GM12878 (cell line): Measurements from ENCODE around the gene TBXA2R. TPM values are rescaled to one million over a fixed set of nuclear protein-coding genes. Genes with fewer than 3 reads are reported as not detected.

Experiments
- ATF7 ChIP-seq: fragments of 450-650 bp; IDR thresholded peaks from 2 replicates; pipeline ENCODE4 v1.6.1; 2016; ENCODE audit warnings: low read depth, mild to moderate bottlenecking
- BHLHE40 ChIP-seq, 2 experiments: fragments of 450-650 bp in 1 of 2; IDR thresholded peaks; 2 replicates each; pipeline ENCODE4 v1.6.1; 2011 to 2017; ENCODE audit warnings: low read depth in 2 of 2, borderline replicate concordance in 1 of 2, improper control_type of control experiment in 1 of 2, low read length in 1 of 2, mild to moderate bottlenecking in 1 of 2
- CEBPB ChIP-seq, 2 experiments: fragments of 150-350 bp in 1 of 2; IDR thresholded peaks; 2 replicates each; pipeline ENCODE4 v1.6.1; 2012 to 2014; ENCODE audit warnings: low read depth in 2 of 2, low read length in 2 of 2, borderline replicate concordance in 1 of 2, inconsistent platforms in 1 of 2
- CHD2 ChIP-seq: IDR thresholded peaks from 2 replicates; pipeline ENCODE4 v1.6.1; 2011; ENCODE audit warnings: low read depth, low read length, improper control_type of control experiment, borderline replicate concordance
- IRF4 ChIP-seq: IDR thresholded peaks from 2 replicates; pipeline ENCODE4 v1.6.1; 2011; ENCODE audit warnings: low read depth, low read length
- KAT2A ChIP-seq: conservative IDR thresholded peaks from 2 replicates; pipeline ENCODE4 v1.6.1; 2011; ENCODE audit warnings: low read depth, low read length; ENCODE audit not compliant: control insufficient read depth
- LARP7 ChIP-seq: fragments of 450-650 bp; IDR thresholded peaks from 2 replicates; pipeline ENCODE4 v1.6.1; 2017; ENCODE audit warnings: mild to moderate bottlenecking
- NFIC ChIP-seq: IDR thresholded peaks from 2 replicates; pipeline ENCODE4 v1.6.1; 2012; ENCODE audit warnings: low read depth, mild to moderate bottlenecking, inconsistent platforms, low read length, moderate library complexity
- POLR2AphosphoS2 ChIP-seq: IDR thresholded peaks from 2 replicates; pipeline ENCODE4 v1.6.1; 2011; ENCODE audit warnings: low read depth, mild to moderate bottlenecking, low read length, improper control_type of control experiment, moderate library complexity
- RAD21 ChIP-seq: IDR thresholded peaks from 2 replicates; pipeline ENCODE4 v1.6.1; 2011; ENCODE audit warnings: mild to moderate bottlenecking, low read depth, low read length, moderate library complexity; ENCODE audit not compliant: insufficient read depth
- SIN3A ChIP-seq: IDR thresholded peaks from 2 replicates; pipeline ENCODE4 v1.6.1; 2012; ENCODE audit warnings: low read depth, low read length, improper control_type of control experiment
- SKIL ChIP-seq: fragments of 450-650 bp; IDR thresholded peaks from 2 replicates; pipeline ENCODE4 v1.6.1; 2017; ENCODE audit warnings: mild to moderate bottlenecking, low read depth, inconsistent platforms; ENCODE audit not compliant: poor library complexity, severe bottlenecking
- SMAD5 ChIP-seq: IDR thresholded peaks from 2 replicates; pipeline ENCODE4 v1.6.1; 2016; ENCODE audit warnings: antibody characterized with exemption, low read depth
- SUZ12 ChIP-seq: fragments of 200-600 bp; sonication (generic); IDR thresholded peaks from one replicate; pipeline ENCODE4 v1.6.1; 2018; ENCODE audit warnings: antibody characterized with exemption, mild to moderate bottlenecking; ENCODE audit not compliant: unreplicated experiment
- ZNF207 ChIP-seq: fragments of 450-650 bp; IDR thresholded peaks from 2 replicates; pipeline ENCODE4 v1.6.1; 2014; ENCODE audit warnings: antibody characterized with exemption, mild to moderate bottlenecking, borderline replicate concordance
- polyA plus RNA-seq, 11 experiments: library from polyadenylated mRNA; depleted of rRNA in 4 of 11; unstranded in 6 of 11; stranded (reverse) in 5 of 11; fragments of >200 nt; fragmentation: Nextera tagmentation in 4 of 11; fragmentation: Illumina TruSeq in 1 of 11; extraction: Ambion mirVana in 4 of 11; extraction: Trizol in 1 of 11; gene quantifications; 1 replicate in 1 of 11; 2 replicates in 10 of 11; pipeline versions ENCODE4 v1.2.1 to v1.2.3, GENCODE V29; 2011 to 2016; ENCODE audit warnings: inconsistent platforms in 2 of 11, missing spikeins in 2 of 11, low read depth in 1 of 11
- total RNA-seq, 4 experiments: library from RNA; depleted of rRNA in 3 of 4; stranded (reverse); fragments of >200 nt in 3 of 4; fragmentation: Illumina TruSeq in 1 of 4; extraction: Trizol in 1 of 4; gene quantifications; 2 replicates each; pipeline versions ENCODE4 v1.2.1 to v1.2.3, GENCODE V29; 2013 to 2021
- TF ChIP-seq, protein P1 (sequence below): fragments of 450-650 bp; formaldehyde crosslinking; IDR thresholded peaks from 2 replicates; pipeline ENCODE4 v1.4.0; 2020; ENCODE audit warnings: mild to moderate bottlenecking, moderate library complexity
- TF ChIP-seq, protein P2 (sequence below): fragments of 450-650 bp; IDR thresholded peaks from 2 replicates; pipeline ENCODE4 v1.6.1; 2014; ENCODE audit warnings: mild to moderate bottlenecking
- TF ChIP-seq, protein P3 (sequence below): fragments of 450-650 bp; IDR thresholded peaks from 2 replicates; pipeline ENCODE4 v1.6.1; 2016; ENCODE audit warnings: mild to moderate bottlenecking
- TF ChIP-seq, protein P4 (sequence below), 3 experiments: IDR thresholded peaks in 2 of 3; conservative IDR thresholded peaks in 1 of 3; 2 replicates each; pipeline ENCODE4 v1.5.1; 2011; ENCODE audit warnings: low read depth in 3 of 3, low read length in 3 of 3, mild to moderate bottlenecking in 3 of 3, control low read depth in 2 of 3, moderate library complexity in 2 of 3, inconsistent platforms in 1 of 3, mixed read lengths in 1 of 3; ENCODE audit not compliant: control insufficient read depth in 2 of 3, insufficient read depth in 1 of 3; ENCODE audit errors: extremely low read depth in 1 of 3

TBXA2R gene
- total and polyA plus RNA-seq, 10 of the 15 experiments (the other 5 are each of a cell fraction or from before 2014, with no cell fraction given), result 0.03 TPM; not detected in 8

GRCh38 chr19:3572132-3572854 is 34.4 kb downstream of the TBXA2R start (continued):
- TF ChIP-seq POLR2AphosphoS2, result no peak
- no peak for TF ChIP-seq SMAD5
- TF ChIP-seq SKIL, result no peak
- TF ChIP-seq, protein P1, sequence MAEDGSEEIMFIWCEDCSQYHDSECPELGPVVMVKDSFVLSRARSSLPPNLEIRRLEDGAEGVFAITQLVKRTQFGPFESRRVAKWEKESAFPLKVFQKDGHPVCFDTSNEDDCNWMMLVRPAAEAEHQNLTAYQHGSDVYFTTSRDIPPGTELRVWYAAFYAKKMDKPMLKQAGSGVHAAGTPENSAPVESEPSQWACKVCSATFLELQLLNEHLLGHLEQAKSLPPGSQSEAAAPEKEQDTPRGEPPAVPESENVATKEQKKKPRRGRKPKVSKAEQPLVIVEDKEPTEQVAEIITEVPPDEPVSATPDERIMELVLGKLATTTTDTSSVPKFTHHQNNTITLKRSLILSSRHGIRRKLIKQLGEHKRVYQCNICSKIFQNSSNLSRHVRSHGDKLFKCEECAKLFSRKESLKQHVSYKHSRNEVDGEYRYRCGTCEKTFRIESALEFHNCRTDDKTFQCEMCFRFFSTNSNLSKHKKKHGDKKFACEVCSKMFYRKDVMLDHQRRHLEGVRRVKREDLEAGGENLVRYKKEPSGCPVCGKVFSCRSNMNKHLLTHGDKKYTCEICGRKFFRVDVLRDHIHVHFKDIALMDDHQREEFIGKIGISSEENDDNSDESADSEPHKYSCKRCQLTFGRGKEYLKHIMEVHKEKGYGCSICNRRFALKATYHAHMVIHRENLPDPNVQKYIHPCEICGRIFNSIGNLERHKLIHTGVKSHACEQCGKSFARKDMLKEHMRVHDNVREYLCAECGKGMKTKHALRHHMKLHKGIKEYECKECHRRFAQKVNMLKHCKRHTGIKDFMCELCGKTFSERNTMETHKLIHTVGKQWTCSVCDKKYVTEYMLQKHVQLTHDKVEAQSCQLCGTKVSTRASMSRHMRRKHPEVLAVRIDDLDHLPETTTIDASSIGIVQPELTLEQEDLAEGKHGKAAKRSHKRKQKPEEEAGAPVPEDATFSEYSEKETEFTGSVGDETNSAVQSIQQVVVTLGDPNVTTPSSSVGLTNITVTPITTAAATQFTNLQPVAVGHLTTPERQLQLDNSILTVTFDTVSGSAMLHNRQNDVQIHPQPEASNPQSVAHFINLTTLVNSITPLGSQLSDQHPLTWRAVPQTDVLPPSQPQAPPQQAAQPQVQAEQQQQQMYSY (CRISPR knock-in tag), result no peak
- TF ChIP-seq, protein P2, sequence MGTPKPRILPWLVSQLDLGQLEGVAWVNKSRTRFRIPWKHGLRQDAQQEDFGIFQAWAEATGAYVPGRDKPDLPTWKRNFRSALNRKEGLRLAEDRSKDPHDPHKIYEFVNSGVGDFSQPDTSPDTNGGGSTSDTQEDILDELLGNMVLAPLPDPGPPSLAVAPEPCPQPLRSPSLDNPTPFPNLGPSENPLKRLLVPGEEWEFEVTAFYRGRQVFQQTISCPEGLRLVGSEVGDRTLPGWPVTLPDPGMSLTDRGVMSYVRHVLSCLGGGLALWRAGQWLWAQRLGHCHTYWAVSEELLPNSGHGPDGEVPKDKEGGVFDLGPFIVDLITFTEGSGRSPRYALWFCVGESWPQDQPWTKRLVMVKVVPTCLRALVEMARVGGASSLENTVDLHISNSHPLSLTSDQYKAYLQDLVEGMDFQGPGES, result peak; percentile 63; the same call in 1 of the 2 replicates
- TF ChIP-seq CHD2, result peak; percentile 82
- no peak for TF ChIP-seq SIN3A
- TF ChIP-seq, protein P3, sequence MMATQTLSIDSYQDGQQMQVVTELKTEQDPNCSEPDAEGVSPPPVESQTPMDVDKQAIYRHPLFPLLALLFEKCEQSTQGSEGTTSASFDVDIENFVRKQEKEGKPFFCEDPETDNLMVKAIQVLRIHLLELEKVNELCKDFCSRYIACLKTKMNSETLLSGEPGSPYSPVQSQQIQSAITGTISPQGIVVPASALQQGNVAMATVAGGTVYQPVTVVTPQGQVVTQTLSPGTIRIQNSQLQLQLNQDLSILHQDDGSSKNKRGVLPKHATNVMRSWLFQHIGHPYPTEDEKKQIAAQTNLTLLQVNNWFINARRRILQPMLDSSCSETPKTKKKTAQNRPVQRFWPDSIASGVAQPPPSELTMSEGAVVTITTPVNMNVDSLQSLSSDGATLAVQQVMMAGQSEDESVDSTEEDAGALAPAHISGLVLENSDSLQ, result peak; percentile 53; the same call in 1 of the 2 replicates
- TF ChIP-seq, protein P4, sequence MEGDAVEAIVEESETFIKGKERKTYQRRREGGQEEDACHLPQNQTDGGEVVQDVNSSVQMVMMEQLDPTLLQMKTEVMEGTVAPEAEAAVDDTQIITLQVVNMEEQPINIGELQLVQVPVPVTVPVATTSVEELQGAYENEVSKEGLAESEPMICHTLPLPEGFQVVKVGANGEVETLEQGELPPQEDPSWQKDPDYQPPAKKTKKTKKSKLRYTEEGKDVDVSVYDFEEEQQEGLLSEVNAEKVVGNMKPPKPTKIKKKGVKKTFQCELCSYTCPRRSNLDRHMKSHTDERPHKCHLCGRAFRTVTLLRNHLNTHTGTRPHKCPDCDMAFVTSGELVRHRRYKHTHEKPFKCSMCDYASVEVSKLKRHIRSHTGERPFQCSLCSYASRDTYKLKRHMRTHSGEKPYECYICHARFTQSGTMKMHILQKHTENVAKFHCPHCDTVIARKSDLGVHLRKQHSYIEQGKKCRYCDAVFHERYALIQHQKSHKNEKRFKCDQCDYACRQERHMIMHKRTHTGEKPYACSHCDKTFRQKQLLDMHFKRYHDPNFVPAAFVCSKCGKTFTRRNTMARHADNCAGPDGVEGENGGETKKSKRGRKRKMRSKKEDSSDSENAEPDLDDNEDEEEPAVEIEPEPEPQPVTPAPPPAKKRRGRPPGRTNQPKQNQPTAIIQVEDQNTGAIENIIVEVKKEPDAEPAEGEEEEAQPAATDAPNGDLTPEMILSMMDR (IDR thresholded peaks at IDR 0.05 in 2 of 3, conservative IDR thresholded peaks at IDR 0.05 in 1 of 3; ENCODE audit: control insufficient read depth in 2 of 3, extremely low read depth in 1 of 3, insufficient read depth in 1 of 3, low read depth in 3 of 3, low read length in 3 of 3), result no peak
- no peak for TF ChIP-seq CEBPB (IDR thresholded peaks at IDR 0.05; ENCODE audit: borderline replicate concordance in 1 of 2, low read depth in 2 of 2, low read length in 2 of 2)
- TF ChIP-seq IRF4, result no peak
- no peak for TF ChIP-seq LARP7
- no peak for TF ChIP-seq RAD21
- TF ChIP-seq ATF7, result no peak
- no peak; the same call in 1 of the 2 replicates for TF ChIP-seq ZNF207
- TF ChIP-seq SUZ12, result no peak
- TF ChIP-seq KAT2A, result no peak
- TF ChIP-seq NFIC, result no peak
- TF ChIP-seq BHLHE40 (IDR thresholded peaks at IDR 0.05; ENCODE audit: borderline replicate concordance in 1 of 2, low read depth in 2 of 2, low read length in 1 of 2), result peak; percentile 41 to 73; a peak in 3 of 4 replicates
